ENCODE measurements around the gene NAXD.

- no peak for TF ChIP-seq EZH2 (IDR thresholded peaks at IDR 0.05)
- TF ChIP-seq POLR2AphosphoS5 (IDR thresholded peaks at IDR 0.05; ENCODE audit: borderline replicate concordance, low read depth, low read length): no peak
These were observed 34.5 kb upstream of the NAXD start for GRCh38 chr13:110580800-110581199.

Measured in SK-N-MC (cell line).